Tibial nerve (tissue), 4 donors: ENCODE measurements around the gene ARHGAP12. TPM values are rescaled to one million over a fixed set of nuclear protein-coding genes. Genes with fewer than 3 reads are reported as not detected.
A peak's percentile ranks its signal among the peaks of the same experiment; 100 is the strongest.

Experiments
- DNase-seq, 2 donors: peaks; one replicate each; pipeline ENCODE4 v3.0.0-alpha.2; 2019; ENCODE audit warnings: low spot score in 2 of 2
- H3K27ac ChIP-seq, 4 donors: fragments of 200-600 bp; sonication (generic) in 3 of 4; one replicate each; pipeline ENCODE4 v1.5.1; 2017 to 2019; ENCODE audit warnings: mild to moderate bottlenecking in 1 of 4
- H3K27me3 ChIP-seq, 2 donors: fragments of 200-600 bp; sonication (generic) in 1 of 2; one replicate each; pipeline versions ENCODE4 v1.5.1 to v1.6.0; 2017 to 2019
- H3K36me3 ChIP-seq, 3 donors: fragments of 200-600 bp; sonication (generic); one replicate each; pipeline ENCODE4 v1.5.1; 2018 to 2019
- H3K4me1 ChIP-seq, 4 donors: fragments of 200-600 bp; sonication (generic) in 3 of 4; one replicate each; pipeline ENCODE4 v1.5.1; 2017 to 2019
- H3K4me3 ChIP-seq, 4 donors: fragments of 200-600 bp; sonication (generic) in 3 of 4; one replicate each; pipeline ENCODE4 v1.5.1; 2017 to 2019; ENCODE audit warnings: mild to moderate bottlenecking in 1 of 4, moderate library complexity in 1 of 4
- H3K9me3 ChIP-seq, 4 donors: fragments of 200-600 bp; sonication (generic) in 3 of 4; one replicate each; pipeline ENCODE4 v1.5.1; 2017 to 2019
- EP300 ChIP-seq, 2 donors: sonication (generic); formaldehyde crosslinking; IDR thresholded peaks; one replicate each; pipeline ENCODE4 v1.6.1; 2017; ENCODE audit warnings: antibody characterized with exemption in 2 of 2, mild to moderate bottlenecking in 1 of 2
- POLR2A ChIP-seq, 2 donors: fragments of 450-650 bp; IDR thresholded peaks; one replicate each; pipeline ENCODE4 v1.6.1; 2017; ENCODE audit warnings: antibody characterized with exemption in 2 of 2, mild to moderate bottlenecking in 2 of 2, moderate library complexity in 2 of 2
- WGBS, 2 donors: methylation state at CpG; one replicate each; pipeline ENCODE4 v1.1.5; 2018; 5-methylcytosine and 5-hydroxymethylcytosine counted together
- total RNA-seq, 4 donors: library from RNA; depleted of rRNA; stranded (reverse); fragments of >200 nt; gene quantifications; one replicate each; pipeline ENCODE4 v1.1.0, GENCODE V29; 2016
- TF ChIP-seq, protein P1 (sequence below), 5 experiments: fragments of 200-600 bp in 3 of 5; fragments of 450-650 bp in 2 of 5; sonication (generic) in 3 of 5; IDR thresholded peaks; one replicate each; pipeline ENCODE4 v1.5.1; 2016 to 2019; ENCODE audit warnings: antibody characterized with exemption in 5 of 5, mild to moderate bottlenecking in 3 of 5, moderate library complexity in 2 of 5

Gene ARHGAP12
- total RNA-seq, 4 donors from 2014 or later, result 38.8 to 65.7 (median 47.7) TPM

DNA sequence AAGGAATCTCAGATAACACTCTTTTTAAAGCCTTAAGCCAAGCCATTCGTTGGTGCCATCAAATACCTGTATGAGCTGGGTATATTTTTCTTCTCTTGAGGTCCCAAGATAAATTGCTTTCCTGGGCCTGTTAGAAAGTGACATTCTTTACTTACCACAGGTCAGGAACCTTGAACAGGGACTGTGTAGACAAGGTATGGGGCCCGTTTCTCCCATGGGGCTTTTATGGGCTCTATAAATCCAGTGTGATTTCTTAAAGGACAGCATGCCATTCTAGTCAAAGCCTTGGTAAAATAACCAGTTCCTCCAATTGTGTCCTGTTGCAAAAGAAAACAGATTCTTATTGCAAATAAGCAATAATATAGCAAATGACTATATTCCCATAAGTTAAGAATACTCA lies 24.8 kb upstream of the ARHGAP12 start:
- Histone ChIP-seq H3K9me3 (peaks cover 0 to 12% (median 0%) of the 10 kb centered on the region in 4 donors), H3K36me3 (no peaks in the 10 kb centered on the region), H3K27me3 (no peaks in the 10 kb centered on the region), H3K4me3 (no peak overlapping the region), H3K27ac (no peak overlapping the region), H3K4me1 (peaks cover 0 to 5% (median 0%) of the 10 kb centered on the region in 4 donors)
- TF ChIP-seq EP300 (IDR thresholded peaks at IDR 0.05) (no peak), POLR2A (IDR thresholded peaks at IDR 0.05) (no peak)
- TF ChIP-seq, protein P1, sequence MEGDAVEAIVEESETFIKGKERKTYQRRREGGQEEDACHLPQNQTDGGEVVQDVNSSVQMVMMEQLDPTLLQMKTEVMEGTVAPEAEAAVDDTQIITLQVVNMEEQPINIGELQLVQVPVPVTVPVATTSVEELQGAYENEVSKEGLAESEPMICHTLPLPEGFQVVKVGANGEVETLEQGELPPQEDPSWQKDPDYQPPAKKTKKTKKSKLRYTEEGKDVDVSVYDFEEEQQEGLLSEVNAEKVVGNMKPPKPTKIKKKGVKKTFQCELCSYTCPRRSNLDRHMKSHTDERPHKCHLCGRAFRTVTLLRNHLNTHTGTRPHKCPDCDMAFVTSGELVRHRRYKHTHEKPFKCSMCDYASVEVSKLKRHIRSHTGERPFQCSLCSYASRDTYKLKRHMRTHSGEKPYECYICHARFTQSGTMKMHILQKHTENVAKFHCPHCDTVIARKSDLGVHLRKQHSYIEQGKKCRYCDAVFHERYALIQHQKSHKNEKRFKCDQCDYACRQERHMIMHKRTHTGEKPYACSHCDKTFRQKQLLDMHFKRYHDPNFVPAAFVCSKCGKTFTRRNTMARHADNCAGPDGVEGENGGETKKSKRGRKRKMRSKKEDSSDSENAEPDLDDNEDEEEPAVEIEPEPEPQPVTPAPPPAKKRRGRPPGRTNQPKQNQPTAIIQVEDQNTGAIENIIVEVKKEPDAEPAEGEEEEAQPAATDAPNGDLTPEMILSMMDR (IDR thresholded peaks at IDR 0.05), result no peak
- 86 to 90% methylated on average over 2 of the region's 2 CpGs for WGBS, 2 donors
- no peak for DNase-seq

DNA sequence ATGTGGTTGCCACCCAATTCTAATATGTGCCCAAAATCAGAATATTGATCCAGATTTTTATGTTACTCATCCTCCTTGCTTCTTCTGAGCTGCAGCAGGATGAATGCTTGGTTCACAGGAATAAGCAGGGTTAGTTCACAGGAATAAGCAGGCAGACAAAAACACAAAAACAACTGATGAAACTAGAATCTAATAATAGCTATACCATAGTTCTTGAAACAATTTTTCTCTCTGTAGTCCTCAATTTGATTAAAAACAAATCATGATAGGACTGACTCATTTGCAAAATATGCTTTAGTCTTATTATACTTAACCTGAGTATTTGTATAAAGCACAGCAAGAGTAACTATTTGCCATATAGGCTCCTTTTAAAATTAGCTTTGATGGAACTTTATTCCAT lies 24.4 kb upstream of the ARHGAP12 start:
- H3K4me1 ChIP-seq, result peaks cover 0 to 9% (median 2%) of the 10 kb centered on the region in 4 donors
- TF ChIP-seq POLR2A (IDR thresholded peaks at IDR 0.05), result no peak
- TF ChIP-seq, protein P1 (IDR thresholded peaks at IDR 0.05), result no peak
- TF ChIP-seq EP300 (IDR thresholded peaks at IDR 0.05), result no peak
- H3K27me3 ChIP-seq, result no peaks in the 10 kb centered on the region

GRCh38 chr10:31952066-31952465 lies 23.4 kb upstream of the ARHGAP12 start:
- TF ChIP-seq POLR2A (IDR thresholded peaks at IDR 0.05), result no peak
- TF ChIP-seq EP300 (IDR thresholded peaks at IDR 0.05), result no peak
- TF ChIP-seq, protein P1 (IDR thresholded peaks at IDR 0.05), result no peak
- Histone ChIP-seq H3K36me3 (no peaks in the 10 kb centered on the region), H3K27me3 (no peaks in the 10 kb centered on the region), H3K4me3 (no peak overlapping the region), H3K27ac (no peak overlapping the region), H3K9me3 (peaks cover 0 to 12% (median 0%) of the 10 kb centered on the region in 4 donors), H3K4me1 (peaks cover 0 to 19% (median 5%) of the 10 kb centered on the region in 4 donors)
- 39 to 44% methylated on average over 2 of the region's 2 CpGs for WGBS, 2 donors
- no peak for DNase-seq

More for the DNA sequence above, 24.4 kb upstream of the ARHGAP12 start:
- no peak for DNase-seq
- no peaks in the 10 kb centered on the region for H3K36me3 ChIP-seq
- peaks cover 0 to 12% (median 0%) of the 10 kb centered on the region in 4 donors for H3K9me3 ChIP-seq
- no peak overlapping the region for H3K27ac ChIP-seq
- H3K4me3 ChIP-seq, result no peak overlapping the region

GRCh38 chr10:31949266-31949665 lies 20.6 kb upstream of the ARHGAP12 start:
- H3K4me3 ChIP-seq, result no peak overlapping the region
- DNase-seq, result no peak
- H3K4me1 ChIP-seq, result peaks cover 0 to 34% (median 10%) of the 10 kb centered on the region in 4 donors
- no peak overlapping the region for H3K27ac ChIP-seq
- H3K36me3 ChIP-seq, result no peaks in the 10 kb centered on the region
- no peaks in the 10 kb centered on the region for H3K27me3 ChIP-seq
- WGBS, 2 donors, result 88 to 100% methylated on average over 3 of the region's 3 CpGs
- TF ChIP-seq POLR2A (IDR thresholded peaks at IDR 0.05) (no peak), EP300 (IDR thresholded peaks at IDR 0.05) (no peak)
- TF ChIP-seq, protein P1 (IDR thresholded peaks at IDR 0.05), result no peak
- peaks cover 0 to under 1% (median 0%) of the 10 kb centered on the region in 4 donors for H3K9me3 ChIP-seq

- 71 to 76% methylated on average over 7 of the region's 7 CpGs for WGBS, 2 donors
- Histone ChIP-seq H3K36me3 (no peaks in the 10 kb centered on the region), H3K4me1 (peaks cover 0 to 37% (median 10%) of the 10 kb centered on the region in 4 donors), H3K27ac (peak overlapping the region in 3 of 4 donors; percentile 15 to 73 (median 55)), H3K4me3 (peak overlapping the region in 1 of 4 donors; percentile 26), H3K27me3 (no peaks in the 10 kb centered on the region), H3K9me3 (no peaks in the 10 kb centered on the region)
- DNase-seq, result no peak
- TF ChIP-seq EP300 (IDR thresholded peaks at IDR 0.05) (no peak), POLR2A (IDR thresholded peaks at IDR 0.05) (no peak)
These were observed 19.4 kb upstream of the ARHGAP12 start for GRCh38 chr10:31948021-31948420.
